SU-DHL-6 (cell line): ENCODE results near the gene KDM4B.

Experiments used
- H2AFZ ChIP-seq: fragments of 200-600 bp; sonication (generic); 2 replicates; pipeline ENCODE4 v1.6.1; 2014; ENCODE audit warnings: low read depth, mild to moderate bottlenecking, moderate library complexity, mixed read lengths, antibody characterized with exemption, low read length; ENCODE audit not compliant: severe bottlenecking
- H3F3A ChIP-seq: fragments of 200-600 bp; shearing (Covaris generic); 2 replicates; pipeline ENCODE4 v1.6.0; 2016; ENCODE audit warnings: antibody characterized with exemption, mild to moderate bottlenecking; ENCODE audit not compliant: insufficient read depth
- H3K27ac ChIP-seq: fragments of 200-600 bp; sonication (generic); 2 replicates; pipeline ENCODE4 v1.5.1; 2016; ENCODE audit warnings: low read depth, mild to moderate bottlenecking, low read length, moderate library complexity, mixed read lengths
- H3K27me3 ChIP-seq: fragments of 200-600 bp; sonication (generic), shearing (Covaris generic); 2 replicates; pipeline ENCODE4 v1.6.0; 2014; ENCODE audit warnings: mild to moderate bottlenecking, low read length
- H3K36me3 ChIP-seq: fragments of 200-600 bp; sonication (generic); 2 replicates; pipeline ENCODE4 v1.6.1; 2014; ENCODE audit warnings: mild to moderate bottlenecking, low read length, mixed read lengths
- H3K4me2 ChIP-seq: fragments of 300-600, 200-600 bp; shearing (Covaris generic), sonication (generic); 2 replicates; pipeline ENCODE4 v1.6.0; 2014; ENCODE audit warnings: low read length, low read depth, mild to moderate bottlenecking; ENCODE audit not compliant: poor library complexity, severe bottlenecking
- H3K4me3 ChIP-seq: fragments of 200-600 bp; sonication (generic); 2 replicates; pipeline ENCODE4 v1.5.1; 2014; ENCODE audit warnings: antibody characterized with exemption, low read length, mild to moderate bottlenecking, mixed read lengths; ENCODE audit not compliant: insufficient read depth, poor library complexity, severe bottlenecking
- H3K79me2 ChIP-seq: fragments of 200-600 bp; sonication (generic); 2 replicates; pipeline ENCODE4 v1.6.1; 2014; ENCODE audit warnings: mild to moderate bottlenecking, low read length, moderate library complexity; ENCODE audit not compliant: insufficient read depth
- H3K9ac ChIP-seq: fragments of 200-600 bp; sonication (generic); 2 replicates; pipeline ENCODE4 v1.7.0; 2014; ENCODE audit warnings: mild to moderate bottlenecking, low read length
- H3K9me2 ChIP-seq: fragments of 200-600 bp; sonication (generic); replicated peaks from 2 replicates; pipeline ENCODE4 v1.6.1; 2014; ENCODE audit warnings: low read length; ENCODE audit not compliant: insufficient read depth
- H3K9me3 ChIP-seq: fragments of 200-600 bp; sonication (generic); 2 replicates; pipeline ENCODE4 v1.6.1; 2014; ENCODE audit warnings: low read length, mixed read lengths; ENCODE audit not compliant: insufficient read depth
- H4K20me1 ChIP-seq: fragments of 200-600 bp; sonication (generic); 2 replicates; pipeline ENCODE4 v1.6.1; 2014; ENCODE audit warnings: low read depth, mild to moderate bottlenecking, antibody characterized with exemption, low read length, moderate library complexity, mixed read lengths
- CTCF ChIP-seq: fragments of 200-600 bp; sonication (generic); IDR thresholded peaks from one replicate; pipeline ENCODE4 v1.5.1; 2017; ENCODE audit warnings: antibody characterized with exemption, mild to moderate bottlenecking, low read length, moderate library complexity; ENCODE audit not compliant: insufficient read depth, poor library complexity, severe bottlenecking
- EZH2phosphoT487 ChIP-seq: fragments of 200-600 bp; sonication (generic), shearing (Covaris generic); conservative IDR thresholded peaks from 2 replicates; pipeline ENCODE4 v1.6.1; 2018; ENCODE audit warnings: mild to moderate bottlenecking, antibody characterized with exemption, low read length, moderate library complexity, mixed read lengths

Gene KDM4B

GRCh38 chr19:5059793-5060192 is 90.9 kb downstream of the KDM4B start:
- no peaks in the 10 kb centered on the region for H3F3A ChIP-seq
- H3K9me2 ChIP-seq = no peaks in the 10 kb centered on the region
- no peak overlapping the region for H3K9ac ChIP-seq
- H3K27me3 ChIP-seq = no peaks in the 10 kb centered on the region
- TF ChIP-seq CTCF (no peak), EZH2phosphoT487 (no peak)
- H3K9me3 ChIP-seq = no peaks in the 10 kb centered on the region
- H2AFZ ChIP-seq = no peak overlapping the region
- H3K27ac ChIP-seq = no peak overlapping the region
- no peak overlapping the region for H3K4me3 ChIP-seq
- H3K4me2 ChIP-seq = no peak overlapping the region
- H3K36me3 ChIP-seq = no peaks in the 10 kb centered on the region
- H3K79me2 ChIP-seq = no peaks in the 10 kb centered on the region
- no peaks in the 10 kb centered on the region for H4K20me1 ChIP-seq

- H3K27me3 ChIP-seq = no peaks in the 10 kb centered on the region
- no peaks in the 10 kb centered on the region for H3K36me3 ChIP-seq
- no peaks in the 10 kb centered on the region for H3F3A ChIP-seq
- H3K27ac ChIP-seq = no peak overlapping the region
- TF ChIP-seq CTCF (no peak), EZH2phosphoT487 (no peak)
- no peaks in the 10 kb centered on the region for H4K20me1 ChIP-seq
- H3K4me3 ChIP-seq = no peak overlapping the region
- no peak overlapping the region for H3K4me2 ChIP-seq
- H3K9me3 ChIP-seq = no peaks in the 10 kb centered on the region
- H3K9ac ChIP-seq = no peak overlapping the region
- H3K79me2 ChIP-seq = no peaks in the 10 kb centered on the region
- H3K9me2 ChIP-seq = no peaks in the 10 kb centered on the region
- no peak overlapping the region for H2AFZ ChIP-seq
Observed at GRCh38 chr19:5062195-5062594, 93.3 kb downstream of the KDM4B start.

GRCh38 chr19:5062799-5063198 is 93.9 kb downstream of the KDM4B start:
- Histone ChIP-seq H3K4me3 (no peak overlapping the region), H3F3A (no peaks in the 10 kb centered on the region), H3K9ac (no peak overlapping the region), H3K27me3 (no peaks in the 10 kb centered on the region), H4K20me1 (no peaks in the 10 kb centered on the region), H3K4me2 (no peak overlapping the region), H3K9me2 (no peaks in the 10 kb centered on the region), H3K9me3 (no peaks in the 10 kb centered on the region), H3K79me2 (no peaks in the 10 kb centered on the region), H3K27ac (no peak overlapping the region), H3K36me3 (no peaks in the 10 kb centered on the region), H2AFZ (no peak overlapping the region)
- no peak for TF ChIP-seq EZH2phosphoT487
- TF ChIP-seq CTCF = no peak
